Gastroesophageal sphincter (tissue), 4 donors: ENCODE measurements around the gene STAT4. TPM values are rescaled to one million over a fixed set of nuclear protein-coding genes. Genes with fewer than 3 reads are reported as not detected.

Experiments used
- ATAC-seq: fragments of 150-250 bp; one replicate; pipeline ENCODE4 v1.9.1; 2016; ENCODE audit warnings: mild to moderate bottlenecking, moderate library complexity
- H3K27ac ChIP-seq, 4 donors: fragments of 200-600 bp; sonication (generic) in 3 of 4; 1 replicate in 3 of 4; 2 replicates in 1 of 4; pipeline ENCODE4 v1.5.1; 2016 to 2019
- H3K27me3 ChIP-seq: fragments of 200-600 bp; sonication (generic); one replicate; pipeline ENCODE4 v1.5.1; 2019
- H3K36me3 ChIP-seq, 2 donors: fragments of 200-600 bp; sonication (generic); one replicate each; pipeline ENCODE4 v1.5.1; 2019; ENCODE audit warnings: control low read depth in 1 of 2
- H3K4me1 ChIP-seq, 3 donors: fragments of 200-600 bp; sonication (generic); 1 replicate in 2 of 3; 2 replicates in 1 of 3; pipeline ENCODE4 v1.5.1; 2016 to 2019; ENCODE audit warnings: control low read depth in 2 of 3
- H3K4me3 ChIP-seq, 2 donors: fragments of 200-600 bp; sonication (generic); one replicate each; pipeline ENCODE4 v1.5.1; 2019; ENCODE audit warnings: mild to moderate bottlenecking in 1 of 2, moderate library complexity in 1 of 2
- H3K9me3 ChIP-seq, 3 donors: fragments of 200-600 bp; sonication (generic); one replicate each; pipeline ENCODE4 v1.5.1; 2017 to 2019; ENCODE audit warnings: control low read depth in 2 of 3
- EP300 ChIP-seq: sonication (generic); formaldehyde crosslinking; IDR thresholded peaks from one replicate; pipeline ENCODE4 v1.6.1; 2017; ENCODE audit warnings: antibody characterized with exemption, mild to moderate bottlenecking
- POLR2A ChIP-seq, 2 donors: fragments of 450-650 bp; IDR thresholded peaks; one replicate each; pipeline ENCODE4 v1.6.1; 2017; ENCODE audit warnings: antibody characterized with exemption in 2 of 2, mild to moderate bottlenecking in 2 of 2, moderate library complexity in 1 of 2
- POLR2AphosphoS5 ChIP-seq: sonication (generic); formaldehyde crosslinking; IDR thresholded peaks from one replicate; pipeline ENCODE4 v1.6.1; 2017; ENCODE audit warnings: antibody characterized with exemption
- WGBS, 2 donors: methylation state at CpG; one replicate each; pipeline ENCODE4 v1.1.5; 2018; ENCODE audit warnings: low coverage in 1 of 2; 5-methylcytosine and 5-hydroxymethylcytosine counted together
- total RNA-seq, 4 donors: library from RNA; depleted of rRNA; stranded (reverse); fragments of >200 nt; gene quantifications; one replicate each; pipeline ENCODE4 v1.1.0, GENCODE V29; 2016
- TF ChIP-seq, protein P1 (sequence below), 4 experiments: fragments of 200-600 bp in 2 of 4; fragments of 450-650 bp in 2 of 4; sonication (generic) in 1 of 4; IDR thresholded peaks; one replicate each; pipeline ENCODE4 v1.5.1; 2017 to 2019; ENCODE audit warnings: antibody characterized with exemption in 4 of 4, mild to moderate bottlenecking in 2 of 4, moderate library complexity in 2 of 4

Gene STAT4
- total RNA-seq, 4 donors from 2014 or later = 0.39 to 4.8 (median 1.9) TPM

GRCh38 chr2:191125646-191126045 lies 25.1 kb downstream of the STAT4 start:
- WGBS, 2 donors = 44% methylated on average over 2 of the region's 2 CpGs; no CpG with 5 or more reads in 1 of the 2 donors

GRCh38 chr2:191122638-191123294 lies 28.0 kb downstream of the STAT4 start:
- no peaks in the 10 kb centered on the region for H3K9me3 ChIP-seq
- H3K27ac ChIP-seq = no peak overlapping the region
- no peaks in the 10 kb centered on the region for H3K4me1 ChIP-seq
- TF ChIP-seq POLR2AphosphoS5 (no peak), POLR2A (IDR thresholded peaks at IDR 0.05) (no peak), EP300 (no peak)
- TF ChIP-seq, protein P1, sequence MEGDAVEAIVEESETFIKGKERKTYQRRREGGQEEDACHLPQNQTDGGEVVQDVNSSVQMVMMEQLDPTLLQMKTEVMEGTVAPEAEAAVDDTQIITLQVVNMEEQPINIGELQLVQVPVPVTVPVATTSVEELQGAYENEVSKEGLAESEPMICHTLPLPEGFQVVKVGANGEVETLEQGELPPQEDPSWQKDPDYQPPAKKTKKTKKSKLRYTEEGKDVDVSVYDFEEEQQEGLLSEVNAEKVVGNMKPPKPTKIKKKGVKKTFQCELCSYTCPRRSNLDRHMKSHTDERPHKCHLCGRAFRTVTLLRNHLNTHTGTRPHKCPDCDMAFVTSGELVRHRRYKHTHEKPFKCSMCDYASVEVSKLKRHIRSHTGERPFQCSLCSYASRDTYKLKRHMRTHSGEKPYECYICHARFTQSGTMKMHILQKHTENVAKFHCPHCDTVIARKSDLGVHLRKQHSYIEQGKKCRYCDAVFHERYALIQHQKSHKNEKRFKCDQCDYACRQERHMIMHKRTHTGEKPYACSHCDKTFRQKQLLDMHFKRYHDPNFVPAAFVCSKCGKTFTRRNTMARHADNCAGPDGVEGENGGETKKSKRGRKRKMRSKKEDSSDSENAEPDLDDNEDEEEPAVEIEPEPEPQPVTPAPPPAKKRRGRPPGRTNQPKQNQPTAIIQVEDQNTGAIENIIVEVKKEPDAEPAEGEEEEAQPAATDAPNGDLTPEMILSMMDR (IDR thresholded peaks at IDR 0.05) = no peak
- H3K27me3 ChIP-seq = no peaks in the 10 kb centered on the region
- no peak overlapping the region for H3K4me3 ChIP-seq
- no peak for ATAC-seq
- WGBS, 2 donors = 86 to 94% methylated on average over 2 of the region's 2 CpGs
- no peaks in the 10 kb centered on the region for H3K36me3 ChIP-seq

More at GRCh38 chr2:191125646-191126045, 25.1 kb downstream of the STAT4 start:
- Histone ChIP-seq H3K4me1 (no peaks in the 10 kb centered on the region), H3K9me3 (no peaks in the 10 kb centered on the region), H3K27me3 (no peaks in the 10 kb centered on the region), H3K36me3 (no peaks in the 10 kb centered on the region), H3K4me3 (no peak overlapping the region), H3K27ac (no peak overlapping the region)
- TF ChIP-seq POLR2A (IDR thresholded peaks at IDR 0.05) (no peak), EP300 (no peak), POLR2AphosphoS5 (no peak)
- TF ChIP-seq, protein P1 (IDR thresholded peaks at IDR 0.05) = no peak
- no peak for ATAC-seq

- no peak for ATAC-seq
Observed at GRCh38 chr2:191117341-191117740, 33.5 kb downstream of the STAT4 start.

GRCh38 chr2:191115804-191116203 lies 35.0 kb downstream of the STAT4 start:
- no peak for ATAC-seq
- no peaks in the 10 kb centered on the region for H3K4me1 ChIP-seq
- H3K36me3 ChIP-seq = no peaks in the 10 kb centered on the region
- TF ChIP-seq POLR2A (IDR thresholded peaks at IDR 0.05) (no peak), EP300 (no peak), POLR2AphosphoS5 (no peak)
- TF ChIP-seq, protein P1 (IDR thresholded peaks at IDR 0.05) = no peak
- H3K9me3 ChIP-seq = no peaks in the 10 kb centered on the region
- no peak overlapping the region for H3K4me3 ChIP-seq
- no peaks in the 10 kb centered on the region for H3K27me3 ChIP-seq
- 70 to 78% methylated on average over 2 of the region's 2 CpGs for WGBS, 2 donors
- H3K27ac ChIP-seq = no peak overlapping the region

More at GRCh38 chr2:191117341-191117740, 33.5 kb downstream of the STAT4 start:
- H3K4me1 ChIP-seq = no peaks in the 10 kb centered on the region
- H3K9me3 ChIP-seq = no peaks in the 10 kb centered on the region
- TF ChIP-seq POLR2AphosphoS5 = no peak
- no peak for TF ChIP-seq POLR2A (IDR thresholded peaks at IDR 0.05)
- TF ChIP-seq, protein P1 (IDR thresholded peaks at IDR 0.05) = no peak
- TF ChIP-seq EP300 = no peak
- H3K36me3 ChIP-seq = no peaks in the 10 kb centered on the region
- no peak overlapping the region for H3K4me3 ChIP-seq
- H3K27ac ChIP-seq = no peak overlapping the region
- 14 to 30% methylated on average over 3 of the region's 3 CpGs for WGBS, 2 donors
- H3K27me3 ChIP-seq = no peaks in the 10 kb centered on the region

DNA sequence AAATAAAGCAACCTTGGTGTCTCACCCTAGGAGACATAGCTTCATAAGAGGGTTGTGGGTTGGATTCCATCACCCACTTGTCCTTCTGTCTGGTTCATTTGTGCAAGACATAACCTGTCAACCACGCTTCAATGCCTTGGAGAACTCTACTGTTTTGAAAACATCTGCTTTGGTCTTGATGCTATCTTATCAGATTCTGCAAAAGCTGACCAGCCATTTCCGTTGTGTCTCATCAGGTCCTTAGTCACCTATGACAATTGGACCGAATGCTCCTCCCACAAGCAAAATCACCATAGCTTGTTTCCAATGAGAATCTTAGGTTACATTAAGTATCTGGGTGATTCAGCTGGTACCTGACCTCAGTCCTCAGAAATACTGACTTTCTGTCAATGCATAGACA lies 35.4 kb downstream of the STAT4 start:
- Histone ChIP-seq H3K27ac (no peak overlapping the region), H3K27me3 (no peaks in the 10 kb centered on the region), H3K4me3 (no peak overlapping the region), H3K4me1 (no peaks in the 10 kb centered on the region), H3K9me3 (no peaks in the 10 kb centered on the region), H3K36me3 (no peaks in the 10 kb centered on the region)
- WGBS, 2 donors = 94% methylated on average over 2 of the region's 3 CpGs
- TF ChIP-seq, protein P1 (IDR thresholded peaks at IDR 0.05) = no peak
- TF ChIP-seq EP300 (no peak), POLR2AphosphoS5 (no peak), POLR2A (IDR thresholded peaks at IDR 0.05) (no peak)
- ATAC-seq = no peak
